Osteocyte (in vitro differentiated cells): Measurements from ENCODE around the gene ARHGAP10. TPM values are rescaled to one million over a fixed set of nuclear protein-coding genes. Genes with fewer than 3 reads are reported as not detected.
A peak's percentile ranks its signal among the peaks of the same experiment; 100 is the strongest.
"Not testable (repeated sequence)": the region's sequence is repeated elsewhere in the genome, so short reads cannot be mapped to it uniquely, and the experiment has no call there.

Experiments used
- DNase-seq: peaks from one replicate; pipeline ENCODE4 v3.0.0; 2021; ENCODE audit warnings: mixed read lengths; ENCODE audit not compliant: unreplicated experiment; ENCODE audit errors: extremely low spot score
- H3K27ac Mint-ChIP-seq: one replicate; pipeline ENCODE4 v1.8.0; 2021; ENCODE audit warnings: mild to moderate bottlenecking, mixed read lengths; ENCODE audit not compliant: unreplicated experiment
- H3K27me3 Mint-ChIP-seq: one replicate; pipeline ENCODE4 v1.8.0; 2021; ENCODE audit warnings: mixed read lengths; ENCODE audit not compliant: unreplicated experiment
- H3K36me3 Mint-ChIP-seq: one replicate; pipeline ENCODE4 v1.8.0; 2021; ENCODE audit warnings: mixed read lengths; ENCODE audit not compliant: unreplicated experiment
- H3K4me1 Mint-ChIP-seq: one replicate; pipeline ENCODE4 v1.8.0; 2021; ENCODE audit warnings: mixed read lengths; ENCODE audit not compliant: unreplicated experiment
- H3K4me3 Mint-ChIP-seq: one replicate; pipeline ENCODE4 v1.8.0; 2021; ENCODE audit warnings: mild to moderate bottlenecking, moderate library complexity, mixed read lengths; ENCODE audit not compliant: unreplicated experiment
- H3K9me3 Mint-ChIP-seq: one replicate; pipeline ENCODE4 v1.8.0; 2021; ENCODE audit warnings: mixed read lengths; ENCODE audit not compliant: unreplicated experiment
- CTCF ChIP-seq: fragments of 200-600 bp; sonication (generic); IDR thresholded peaks from 2 replicates; pipeline ENCODE4 v1.5.0; 2021; ENCODE audit warnings: antibody characterized with exemption, mild to moderate bottlenecking, moderate library complexity
- total RNA-seq: library from RNA; stranded (reverse); gene quantifications from 2 replicates; pipeline ENCODE4 v1.2.1, GENCODE V29; 2021

Gene ARHGAP10
- total RNA-seq, 1 donor from 2014 or later: 121 TPM

DNA sequence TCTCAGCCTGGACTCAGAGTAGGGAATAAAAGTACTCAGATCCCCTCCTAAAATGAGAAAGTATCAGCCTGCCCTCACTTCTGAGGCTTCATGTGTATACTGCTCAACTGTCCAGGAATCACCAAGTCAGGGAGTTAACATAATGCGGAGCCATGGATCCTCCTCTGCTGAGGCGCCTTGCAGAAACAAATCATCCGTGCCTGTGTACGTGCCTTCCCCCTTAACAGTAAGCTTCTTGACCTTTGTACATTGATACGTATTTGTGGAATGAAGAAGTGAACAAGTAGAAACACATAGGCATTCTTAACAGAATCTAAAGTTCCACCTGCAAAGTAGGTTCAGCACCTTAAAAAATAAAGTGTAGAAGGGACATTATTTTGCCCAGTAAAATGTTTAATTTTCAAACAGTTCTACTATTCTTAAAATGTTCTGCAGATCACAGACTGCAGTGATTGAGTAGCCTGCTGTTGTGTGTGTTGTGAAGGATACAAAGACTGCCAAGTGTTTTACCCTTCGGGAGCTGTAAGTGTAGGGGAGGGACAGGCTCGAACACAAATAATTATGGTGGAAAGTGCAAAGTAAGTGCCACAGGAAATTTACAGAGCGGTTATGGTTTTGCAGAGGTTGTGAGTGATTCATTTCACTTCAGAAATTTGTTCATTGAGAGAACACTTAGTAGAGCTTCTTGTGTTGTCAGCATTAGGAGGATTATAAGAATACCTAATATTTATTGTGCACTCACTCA is 61.9 kb downstream of the ARHGAP10 start:
- DNase-seq: no peak
- H3K4me1 Mint-ChIP-seq: peaks cover 76% of the 10 kb centered on the region
- H3K36me3 Mint-ChIP-seq: peaks cover 13% of the 10 kb centered on the region
- H3K9me3 Mint-ChIP-seq: no peaks in the 10 kb centered on the region
- H3K27me3 Mint-ChIP-seq: no peaks in the 10 kb centered on the region
- TF ChIP-seq CTCF: no peak
- H3K27ac Mint-ChIP-seq: peak overlapping the region; percentile 36
- H3K4me3 Mint-ChIP-seq: no peak overlapping the region

DNA sequence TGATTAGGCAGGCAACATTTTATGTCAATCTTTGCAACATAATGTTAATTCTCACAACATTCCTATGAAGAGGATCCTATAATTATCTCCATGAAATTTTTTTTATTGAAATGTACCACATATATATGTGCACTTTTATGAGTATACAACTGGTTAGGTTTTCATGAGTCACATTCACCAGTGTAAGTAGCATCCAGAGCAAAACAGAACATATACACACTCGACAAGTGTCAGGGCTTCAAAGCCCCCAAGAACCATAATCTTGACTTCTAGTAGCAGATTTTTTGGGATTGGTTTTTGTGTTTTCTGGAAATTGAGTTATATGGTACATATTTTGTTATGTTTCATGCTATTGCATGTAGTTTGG is 62.4 kb downstream of the ARHGAP10 start:
- Mint-ChIP-seq H3K4me1 (peaks cover 76% of the 10 kb centered on the region), H3K9me3 (no peaks in the 10 kb centered on the region), H3K36me3 (peaks cover 15% of the 10 kb centered on the region), H3K27me3 (no peaks in the 10 kb centered on the region), H3K27ac (peak overlapping the region; percentile 36), H3K4me3 (no peak overlapping the region)
- DNase-seq: no peak
- no peak for TF ChIP-seq CTCF

GRCh38 chr4:147794787-147795413 is 63.0 kb downstream of the ARHGAP10 start:
- Mint-ChIP-seq H3K27ac (peak overlapping the region; percentile 32), H3K4me1 (peaks cover 76% of the 10 kb centered on the region), H3K9me3 (no peaks in the 10 kb centered on the region), H3K4me3 (no peak overlapping the region), H3K27me3 (no peaks in the 10 kb centered on the region), H3K36me3 (peaks cover 21% of the 10 kb centered on the region)
- no peak for TF ChIP-seq CTCF
- DNase-seq: no peak

DNA sequence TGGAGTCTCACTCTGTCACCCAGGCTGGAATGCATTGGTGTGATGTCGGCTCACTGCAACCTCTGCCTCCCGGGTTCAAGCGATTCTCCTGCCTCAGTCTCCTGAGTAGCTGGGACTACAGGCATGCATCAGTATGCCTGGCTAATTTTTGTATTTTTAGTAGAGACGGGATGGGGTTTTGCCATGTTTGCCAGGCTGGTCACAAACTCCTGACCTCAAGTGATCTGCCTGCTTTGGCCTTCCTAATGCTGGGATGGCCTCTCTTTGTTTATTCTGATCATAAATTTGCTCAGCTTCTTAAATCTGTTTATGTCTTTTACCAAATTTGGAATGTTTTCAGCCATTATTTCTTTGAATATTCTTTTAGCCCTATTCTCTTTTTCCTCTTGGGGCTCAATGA is 67.2 kb downstream of the ARHGAP10 start:
- DNase-seq, H3K9me3 Mint-ChIP-seq, H3K27me3 Mint-ChIP-seq, H3K4me3 Mint-ChIP-seq: not testable (repeated sequence)
- Mint-ChIP-seq H3K36me3 (peaks cover 29% of the 10 kb centered on the region), H3K27ac (peak overlapping the region; percentile 86), H3K4me1 (peaks cover 74% of the 10 kb centered on the region)

GRCh38 chr4:147799986-147800555 is 68.2 kb downstream of the ARHGAP10 start:
- H3K9me3 Mint-ChIP-seq: no peaks in the 10 kb centered on the region
- peaks cover 32% of the 10 kb centered on the region for H3K36me3 Mint-ChIP-seq
- H3K4me3 Mint-ChIP-seq: no peak overlapping the region
- peak overlapping the region; percentile 86 for H3K27ac Mint-ChIP-seq
- TF ChIP-seq CTCF: no peak
- no peak for DNase-seq
- peaks cover 75% of the 10 kb centered on the region for H3K4me1 Mint-ChIP-seq
- H3K27me3 Mint-ChIP-seq: no peaks in the 10 kb centered on the region
